Smooth muscle cell of the pulmonary artery (primary cell): ENCODE data around the gene AQP12B. TPM values are rescaled to one million over a fixed set of nuclear protein-coding genes. Genes with fewer than 3 reads are reported as not detected.

Source experiments
- total RNA-seq: library from RNA; depleted of rRNA; stranded (reverse); fragments of >200 nt; gene quantifications from 2 replicates; pipeline ENCODE4 v1.2.3, GENCODE V29; 2014

AQP12B gene, protein sequence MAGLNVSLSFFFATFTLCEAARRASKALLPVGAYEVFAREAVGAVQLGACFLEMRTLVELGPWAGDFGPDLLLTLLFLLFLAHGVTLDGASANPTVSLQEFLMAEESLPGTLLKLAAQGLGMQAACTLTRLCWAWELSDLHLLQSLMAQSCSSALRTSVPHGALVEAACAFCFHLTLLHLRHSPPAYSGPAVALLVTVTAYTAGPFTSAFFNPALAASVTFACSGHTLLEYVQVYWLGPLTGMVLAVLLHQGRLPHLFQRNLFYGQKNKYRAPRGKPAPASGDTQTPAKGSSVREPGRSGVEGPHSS
- total RNA-seq: not detected in 2 replicates

GRCh38 chr2:240682431-240683224 is at the start of gene AQP12B:
Gene AQP12B, minus strand, starts transcription at chr2:240682885. Its CDS starts 48 bp downstream, at chr2:240682837.

DNA sequence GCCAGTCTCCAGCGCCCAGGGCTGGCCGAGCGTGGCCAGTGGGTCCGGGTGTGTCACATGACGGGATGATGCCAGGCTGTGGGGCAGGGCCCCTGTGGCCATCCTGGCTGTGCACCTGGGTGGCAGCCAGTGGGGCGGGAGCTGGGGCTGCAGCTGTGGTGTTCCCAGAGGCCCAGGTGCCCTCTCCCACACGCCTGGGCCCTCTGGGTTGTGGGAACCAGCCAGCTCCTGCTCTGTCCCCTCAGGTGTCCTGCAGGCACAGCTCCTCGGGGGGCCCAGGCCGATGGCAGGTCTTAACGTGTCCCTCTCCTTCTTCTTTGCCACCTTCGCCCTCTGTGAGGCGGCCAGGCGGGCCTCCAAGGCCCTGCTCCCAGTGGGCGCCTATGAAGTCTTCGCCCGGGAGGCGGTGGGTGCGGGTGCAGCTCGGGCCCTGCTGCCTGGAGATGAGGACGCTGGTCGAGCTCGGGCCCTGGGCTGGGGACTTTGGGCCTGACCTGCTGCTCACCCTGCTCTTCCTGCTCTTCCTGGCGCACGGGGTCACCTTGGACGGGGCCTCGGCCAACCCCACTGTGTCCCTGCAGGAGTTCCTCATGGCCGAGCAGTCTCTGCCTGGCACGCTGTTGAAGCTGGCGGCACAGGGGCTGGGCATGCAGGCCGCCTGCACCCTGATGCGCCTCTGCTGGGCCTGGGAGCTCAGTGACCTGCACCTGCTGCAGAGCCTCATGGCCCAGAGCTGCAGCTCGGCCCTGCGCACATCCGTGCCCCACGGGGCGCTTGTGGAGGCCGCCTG is 9.1 kb upstream of the AQP12B start, which contains the start of gene AQP12A:
TSS of gene AQP12A (plus strand) at position 236 of the 790 bp plus-strand sequence. CDS start at position 284, 48 bp downstream.

Other genes starting within 250 kb of the AQP12B start
- gene GPC1, start 247.2 kb downstream of the AQP12B start, total RNA-seq: 150 and 191 TPM in 2 replicates
- gene ANKMY1, start 124.9 kb downstream of the AQP12B start, total RNA-seq: 5.7 and 9.5 TPM in 2 replicates
- 2.4 TPM in 2 replicates for gene DUSP28, start 122.5 kb downstream of the AQP12B start, total RNA-seq
- 33.4 and 43.7 TPM in 2 replicates for gene RNPEPL1, start 114.4 kb downstream of the AQP12B start, total RNA-seq
- gene CAPN10, start 96.2 kb downstream of the AQP12B start, total RNA-seq: 20.8 and 33.1 TPM in 2 replicates
- gene GPR35, start 57.4 kb downstream of the AQP12B start, total RNA-seq: 0.85 and 2.0 TPM in 2 replicates
- not detected in 2 replicates for gene AQP12A, start 9.0 kb upstream of the AQP12B start, total RNA-seq
- gene KIF1A, start 137.3 kb upstream of the AQP12B start, total RNA-seq: 0.07 and 0.33 TPM in 2 replicates
- not detected in 2 replicates for gene AGXT, start 185.9 kb upstream of the AQP12B start, total RNA-seq
- not detected in 2 replicates for gene MAB21L4, start 213.3 kb upstream of the AQP12B start, total RNA-seq
- gene CROCC2, start 223.5 kb upstream of the AQP12B start, total RNA-seq: 0.13 TPM in 1 of 2 replicates, not detected in the other